HG03558 (cell line): ENCODE measurements around the gene PODXL.
A peak's percentile ranks its signal among the peaks of the same experiment; 100 is the strongest.
"Not testable (repeated sequence)": the region's sequence is repeated elsewhere in the genome, so short reads cannot be mapped to it uniquely, and the experiment has no call there.

ENCODE experiments used
- ATAC-seq: cut with Tn5 transposase; IDR thresholded peaks from one replicate; pipeline ENCODE4 v1.9.1; 2021; ENCODE audit warnings: moderate number of reproducible peaks; ENCODE audit not compliant: unreplicated experiment; ENCODE audit errors: extremely low read depth

PODXL gene

DNA sequence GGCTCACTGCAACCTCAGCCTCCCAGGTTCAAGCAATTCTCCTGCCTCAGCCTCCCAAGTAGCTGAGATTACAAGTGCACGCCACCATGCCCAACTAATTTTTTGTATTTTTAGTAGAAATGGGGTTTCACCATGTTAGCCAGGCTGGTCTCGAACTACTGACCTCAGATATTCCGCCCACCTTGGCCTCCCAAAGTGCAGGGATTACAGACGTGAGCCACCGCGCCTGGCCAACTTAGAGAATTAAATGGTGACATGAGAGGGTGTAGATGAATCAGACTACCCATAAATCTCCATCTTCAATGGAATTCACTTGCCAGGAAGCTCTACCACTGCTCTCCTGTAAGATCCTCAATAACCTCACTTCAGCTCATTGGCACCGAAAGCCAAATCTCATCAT lies 41.0 kb downstream of the PODXL start:
- ATAC-seq = not testable (repeated sequence)

DNA sequence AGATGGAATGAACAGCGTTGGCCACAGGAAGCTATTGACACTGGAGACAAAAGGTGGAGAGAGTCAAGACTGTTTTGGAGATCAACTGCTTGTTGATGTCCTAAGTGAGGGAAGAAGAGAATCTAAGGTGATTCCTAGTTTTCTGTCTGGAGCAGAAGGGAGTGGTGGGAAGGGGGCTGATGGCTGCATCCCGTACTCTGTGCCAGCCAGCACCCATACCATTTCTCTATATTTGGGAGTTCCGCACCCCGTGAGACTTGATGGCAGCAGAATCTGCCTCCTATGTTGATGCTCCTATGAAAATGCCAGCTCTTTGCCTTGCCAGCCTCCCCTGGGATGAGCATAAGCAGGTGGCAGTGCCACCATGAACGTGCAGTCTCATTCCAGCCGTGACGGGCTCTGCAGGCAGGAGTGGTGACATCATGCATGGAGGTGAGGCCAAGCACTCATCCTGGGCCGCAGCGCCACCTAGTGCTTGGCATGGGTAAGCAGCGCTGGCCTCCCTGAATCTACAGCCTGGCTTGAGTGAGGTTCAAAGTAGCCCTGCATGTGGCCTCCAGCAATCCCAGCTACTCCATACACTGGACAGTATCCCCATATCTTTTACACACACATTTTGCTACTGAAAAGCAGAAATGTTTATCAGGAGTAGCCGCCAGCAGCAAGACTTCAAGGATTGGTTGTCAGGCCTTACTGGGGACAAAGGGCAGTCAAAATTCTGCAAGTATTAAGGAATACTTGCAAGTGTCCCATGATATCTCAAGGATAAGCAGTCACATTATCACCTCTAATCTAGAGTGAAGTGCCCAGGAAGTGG lies 43.0 kb downstream of the PODXL start:
- peak; percentile 81 for ATAC-seq

DNA sequence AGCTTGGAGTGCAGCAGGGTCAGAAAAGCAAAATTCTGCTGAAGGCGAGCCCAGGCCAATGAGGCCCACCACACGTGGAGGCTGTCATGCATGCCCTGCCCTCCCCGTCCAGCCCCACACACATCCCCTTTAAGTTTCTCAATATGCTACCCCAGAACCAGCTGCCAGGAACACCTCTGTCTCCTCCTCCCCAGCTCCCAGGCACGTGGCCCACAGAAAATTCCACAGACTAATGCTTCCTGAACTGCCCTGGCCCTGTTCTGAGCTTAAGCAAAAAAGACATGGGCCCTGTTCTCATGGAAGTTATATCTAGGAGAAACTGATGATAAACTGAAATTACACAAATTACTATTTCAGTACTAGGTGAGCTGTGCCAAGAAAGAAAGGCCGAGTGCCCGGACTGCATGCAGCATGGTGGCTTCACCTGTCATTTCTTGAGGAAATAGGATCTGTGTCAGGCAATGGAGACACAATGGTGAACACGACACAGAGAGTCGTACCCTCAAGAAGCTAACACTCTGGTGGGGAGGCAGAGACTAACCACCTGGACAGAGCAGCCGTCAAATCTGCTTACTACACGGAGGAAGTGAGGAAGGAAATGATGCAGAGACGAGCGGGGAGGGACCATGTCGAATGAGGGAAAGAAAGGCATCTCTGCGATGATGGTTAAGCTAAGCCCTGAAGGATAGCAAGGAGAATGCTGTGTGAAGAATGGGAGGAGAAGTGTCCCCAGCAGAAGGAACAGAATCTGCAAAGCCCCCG lies 44.5 kb downstream of the PODXL start:
- ATAC-seq = no peak

DNA sequence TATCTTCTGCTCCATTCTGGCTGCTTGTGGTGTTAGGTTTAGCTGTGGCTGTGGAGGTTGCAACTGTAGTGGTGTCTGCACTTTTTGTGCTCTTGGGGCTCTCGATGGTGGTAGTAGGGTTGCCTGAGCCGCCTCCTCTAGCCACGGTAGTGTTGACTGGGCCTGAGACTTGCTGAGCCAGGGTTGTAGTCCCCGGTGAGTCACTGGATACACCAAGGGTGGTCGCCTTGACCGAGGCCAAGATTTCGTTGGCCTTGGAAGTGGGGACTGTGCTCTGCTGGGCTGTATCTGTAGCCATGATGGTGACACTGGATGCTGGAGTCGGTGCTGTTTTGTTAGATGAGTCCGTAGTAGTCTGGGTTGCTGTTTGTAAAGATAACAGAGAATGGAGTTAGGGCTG lies 45.4 kb downstream of the PODXL start:
- no peak for ATAC-seq

DNA sequence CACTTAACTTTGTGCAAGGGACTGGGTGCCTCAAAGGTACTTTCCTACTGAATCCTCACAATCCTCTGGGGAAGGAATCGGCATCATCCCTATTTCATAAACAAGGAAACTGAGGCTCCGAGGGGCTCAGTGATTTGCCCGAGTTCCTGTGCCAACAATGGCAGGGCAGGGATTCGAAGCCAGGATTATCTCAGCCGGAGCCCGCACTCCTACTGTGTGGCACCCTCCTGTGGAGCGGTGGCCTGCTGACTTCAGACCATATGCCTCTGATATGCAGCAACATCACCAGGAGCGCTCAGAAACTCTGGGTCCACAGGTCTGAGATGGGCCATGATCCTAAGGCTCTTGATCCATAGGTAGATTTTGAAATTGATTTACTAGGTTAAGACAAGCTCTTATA lies 46.6 kb downstream of the PODXL start:
- ATAC-seq = no peak

DNA sequence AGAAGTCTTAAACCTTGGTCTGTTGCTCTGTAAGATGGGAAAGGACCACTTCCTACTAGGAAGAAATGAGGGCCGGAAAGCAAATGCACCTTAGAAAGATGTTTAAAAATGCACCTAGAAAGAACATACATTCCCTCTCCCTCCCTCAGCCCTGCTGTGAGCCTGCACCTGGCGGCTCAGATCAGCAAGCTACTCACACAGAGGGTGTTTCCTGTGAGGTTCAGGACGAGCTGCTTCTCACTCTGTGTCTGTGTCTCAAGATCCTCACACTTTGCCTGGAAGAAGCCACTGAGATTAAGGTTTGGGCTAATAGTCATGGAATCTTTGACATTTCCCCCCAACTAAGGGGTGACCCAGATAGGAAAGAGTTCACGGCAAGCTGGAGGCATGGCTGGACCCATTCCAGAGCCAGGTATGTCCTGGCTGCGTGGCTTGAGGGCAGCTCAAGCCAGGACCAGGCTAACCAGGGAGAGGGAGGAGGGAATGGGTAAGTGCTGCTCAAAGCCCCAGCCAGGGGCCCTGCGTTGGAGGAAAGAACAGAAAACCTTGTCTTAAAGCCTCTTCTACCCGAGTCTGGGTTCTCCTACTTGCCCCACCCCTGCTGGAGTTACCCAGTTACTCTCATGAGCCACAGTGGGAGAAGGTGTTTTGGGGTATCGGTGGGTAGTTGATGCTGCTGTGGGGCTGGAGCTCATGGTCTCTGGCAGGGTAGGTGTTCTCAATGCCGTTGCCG lies 47.5 kb downstream of the PODXL start:
- ATAC-seq = no peak

DNA sequence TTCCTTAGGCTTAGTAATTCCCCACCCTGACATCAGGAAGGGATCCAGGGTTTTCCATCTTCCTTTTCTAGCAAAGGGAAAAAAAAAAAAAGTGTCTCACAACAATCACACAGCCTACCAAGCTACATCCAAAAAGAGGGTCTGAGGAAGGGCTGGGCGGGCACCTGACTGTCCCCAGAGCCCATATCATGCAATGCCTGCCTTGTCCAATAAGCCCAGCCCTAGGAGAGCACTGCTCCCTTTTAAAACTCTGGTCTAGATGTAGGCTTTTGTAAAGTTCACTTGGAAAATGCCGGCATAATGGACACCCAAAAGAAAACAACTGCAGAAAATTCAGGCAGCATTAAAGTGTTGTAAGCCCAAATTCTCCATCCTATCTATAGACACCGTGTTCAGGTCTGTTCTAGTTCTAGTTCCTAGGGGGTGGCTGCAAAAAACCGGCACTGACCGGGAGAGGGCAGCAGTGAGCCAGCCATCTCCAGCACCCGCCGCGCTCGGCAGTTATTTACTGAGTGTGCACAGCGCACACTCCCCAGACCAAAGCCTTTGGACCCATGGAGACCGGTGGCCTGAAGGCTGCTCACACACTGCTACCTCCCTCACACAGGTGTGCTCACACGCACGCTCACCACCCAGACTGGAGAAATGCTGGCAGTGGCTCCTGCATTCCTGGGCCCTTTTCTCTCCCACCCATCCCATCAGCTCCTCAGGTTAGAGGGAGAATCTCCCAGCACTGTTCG lies 48.7 kb downstream of the PODXL start:
- no peak for ATAC-seq

DNA sequence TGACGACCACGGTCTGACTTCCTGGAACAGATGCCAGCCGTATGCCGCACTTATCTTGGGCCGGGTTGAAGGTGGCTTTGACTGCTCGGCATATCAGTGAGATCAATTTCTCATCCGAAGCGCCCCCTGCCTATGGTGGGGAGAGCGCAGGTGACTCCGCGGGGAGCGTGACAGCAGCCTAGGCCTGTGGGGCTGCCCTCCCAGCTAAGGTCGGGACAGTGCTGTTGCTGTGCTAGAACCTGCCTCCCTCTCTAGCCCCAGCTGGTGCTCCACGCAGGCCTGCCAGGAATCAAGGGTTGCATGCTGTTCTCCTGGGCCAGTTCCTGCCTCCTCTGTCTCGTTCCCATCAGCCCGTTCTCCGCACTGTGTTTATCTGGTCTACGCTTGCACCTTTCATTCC lies 49.8 kb downstream of the PODXL start:
- ATAC-seq = no peak

DNA sequence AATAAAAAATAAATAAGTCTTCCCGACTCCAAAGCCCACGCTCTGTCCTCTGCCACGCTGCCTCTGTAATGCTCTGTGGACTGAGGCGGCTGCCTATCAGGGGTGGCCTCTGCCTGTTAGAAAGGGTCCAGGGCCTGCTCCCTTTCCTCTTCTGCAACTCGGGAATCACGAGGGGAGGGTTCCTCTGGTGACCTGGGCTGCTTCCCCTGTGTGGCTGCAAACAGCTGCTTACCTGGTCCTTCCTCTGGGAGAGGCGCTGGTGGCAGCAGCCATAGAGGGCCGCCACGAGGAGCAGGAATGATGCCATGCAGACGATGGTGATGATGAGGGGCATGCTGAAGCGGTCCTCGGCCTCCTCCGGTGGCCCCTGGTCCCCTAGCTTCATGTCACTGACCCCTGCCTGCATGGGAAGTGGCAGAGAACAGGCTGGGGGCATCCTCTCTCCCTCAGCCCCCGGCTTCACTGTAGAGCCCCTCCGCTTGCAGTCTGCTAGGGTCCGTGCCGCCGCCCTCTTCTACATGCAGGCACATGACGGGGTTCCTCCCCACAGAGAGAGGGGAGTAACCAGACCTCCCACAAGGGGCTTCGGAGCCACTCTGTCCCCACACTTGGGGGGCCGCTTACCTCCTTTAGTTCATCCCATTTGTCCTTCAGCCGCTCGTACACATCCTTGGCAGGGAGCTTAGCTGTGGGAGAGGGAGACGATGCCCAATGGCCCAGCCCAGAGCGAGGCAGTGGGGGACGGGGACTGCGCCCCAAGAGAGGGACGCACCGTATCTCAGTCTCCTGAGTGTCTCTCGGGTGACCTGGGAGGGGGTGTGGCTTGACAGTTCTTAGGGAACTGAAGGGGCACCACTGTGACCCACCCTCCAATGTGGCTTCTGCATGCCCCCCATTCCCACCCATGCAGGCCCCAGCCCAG lies 50.5 kb downstream of the PODXL start:
- no peak for ATAC-seq

DNA sequence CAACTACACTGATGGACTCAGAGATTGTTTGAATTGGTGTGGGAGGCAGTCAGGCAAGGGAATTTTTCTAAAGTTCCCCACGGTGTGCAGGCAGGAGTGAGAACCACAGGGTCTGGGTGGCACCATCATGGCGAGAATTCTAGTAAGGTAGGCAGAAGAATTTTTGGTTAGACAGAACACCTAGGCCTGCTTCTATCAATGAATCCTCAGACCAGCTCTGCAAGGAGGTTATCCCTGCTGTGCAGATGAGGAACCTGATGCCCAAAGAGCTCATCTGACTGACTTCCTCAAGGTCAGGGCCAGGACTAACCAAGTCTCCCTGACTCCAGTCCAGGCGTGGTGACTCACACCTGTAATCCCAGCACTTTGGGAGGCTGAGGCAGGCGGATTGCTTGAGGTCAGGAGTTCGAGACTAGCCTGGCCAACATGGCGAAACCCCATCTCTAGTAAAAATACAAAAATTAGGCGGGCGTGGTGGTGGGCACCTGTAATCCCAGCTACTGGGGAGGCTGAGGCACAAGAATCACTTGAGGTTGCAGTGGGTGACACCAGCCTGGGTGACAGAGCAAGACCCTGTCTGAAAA lies 51.3 kb downstream of the PODXL start:
- ATAC-seq = not testable (repeated sequence)

DNA sequence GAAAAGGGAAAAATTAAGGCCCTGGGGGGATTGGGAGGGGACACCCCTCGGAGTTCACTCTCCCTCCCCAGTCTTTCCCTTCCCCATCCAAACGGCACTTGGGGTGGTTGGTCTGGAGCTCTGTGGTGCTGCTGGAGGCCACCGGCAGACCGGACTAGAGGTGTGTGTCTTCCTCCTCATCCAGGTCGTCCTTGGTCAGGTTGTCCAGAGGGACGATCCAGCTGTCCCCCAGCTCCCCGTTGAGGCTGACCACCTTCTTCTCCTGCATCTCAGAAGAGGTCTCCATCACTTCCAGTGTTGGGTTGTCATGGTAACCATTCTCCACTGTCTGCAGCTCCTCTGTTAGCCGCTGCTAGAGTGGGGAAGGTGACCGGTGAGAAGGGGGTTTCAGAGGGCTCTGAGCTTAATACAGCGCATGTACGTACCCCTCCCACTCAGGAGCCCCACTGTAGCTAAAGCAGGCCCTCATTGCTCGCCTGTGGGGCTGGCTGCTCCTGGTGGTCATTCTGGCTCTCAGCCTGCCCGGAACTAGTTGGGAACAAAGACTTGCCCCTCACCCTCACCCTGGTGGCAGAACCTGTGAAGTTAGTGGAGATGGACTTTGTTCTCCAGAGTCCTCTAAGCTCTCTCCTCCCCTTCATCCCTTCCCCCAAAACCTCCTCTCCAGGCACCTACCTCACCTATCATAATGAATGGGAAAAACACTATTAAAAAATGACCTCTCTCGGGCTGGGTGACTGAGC lies 52.1 kb downstream of the PODXL start:
- no peak for ATAC-seq

DNA sequence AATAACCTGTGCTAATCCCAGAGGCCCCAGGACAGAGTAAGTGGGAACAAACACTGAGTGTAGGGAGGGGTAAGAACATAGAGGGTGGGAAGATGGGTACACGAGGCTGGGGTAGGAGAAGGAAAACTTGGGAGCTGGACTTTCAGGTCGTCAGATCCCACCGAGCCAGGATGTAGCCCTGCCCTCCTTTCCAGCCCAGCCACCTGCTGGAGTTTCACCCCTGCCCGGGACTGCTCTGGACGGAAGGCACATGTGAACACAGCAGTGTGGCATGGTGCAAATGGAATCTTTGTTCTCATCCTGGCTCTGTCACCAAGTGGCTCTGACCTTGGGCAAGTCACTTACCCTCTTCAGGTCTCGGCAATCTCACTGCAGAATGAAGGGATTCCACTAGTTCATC lies 52.8 kb downstream of the PODXL start:
- ATAC-seq = no peak

DNA sequence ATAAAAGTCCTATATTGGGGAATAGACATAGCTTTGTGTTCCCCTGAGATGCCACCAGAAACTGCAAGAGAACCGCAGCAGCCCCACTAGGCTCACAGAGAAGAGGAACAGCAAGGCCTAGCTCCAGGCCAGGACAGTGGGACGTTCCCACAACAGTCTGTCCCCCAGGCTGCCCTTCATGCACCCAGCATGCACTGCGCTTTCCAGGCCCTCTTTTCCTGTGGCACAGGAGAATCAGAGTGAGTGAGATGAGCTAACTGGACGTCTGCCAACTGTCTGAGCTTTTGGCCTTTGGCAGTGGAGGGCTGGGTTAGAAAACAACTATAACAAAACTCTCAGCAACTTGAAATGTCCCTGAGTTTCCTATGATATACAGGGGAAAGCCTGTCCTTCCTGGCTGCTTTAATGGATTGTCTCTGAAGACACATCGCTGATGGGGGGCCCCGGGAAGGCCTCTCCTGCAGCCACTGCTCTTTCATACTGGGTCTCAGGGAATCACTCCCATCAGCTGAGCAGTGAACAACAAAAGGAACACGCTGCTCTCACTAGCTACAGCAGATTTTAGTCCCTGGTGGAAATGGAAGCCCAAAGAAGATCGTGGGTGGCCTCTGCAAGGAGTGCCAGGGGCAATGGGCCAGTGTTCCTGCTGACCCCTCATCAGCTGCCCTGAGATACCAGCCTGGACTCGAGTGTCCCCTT lies 53.5 kb downstream of the PODXL start:
- no peak for ATAC-seq

DNA sequence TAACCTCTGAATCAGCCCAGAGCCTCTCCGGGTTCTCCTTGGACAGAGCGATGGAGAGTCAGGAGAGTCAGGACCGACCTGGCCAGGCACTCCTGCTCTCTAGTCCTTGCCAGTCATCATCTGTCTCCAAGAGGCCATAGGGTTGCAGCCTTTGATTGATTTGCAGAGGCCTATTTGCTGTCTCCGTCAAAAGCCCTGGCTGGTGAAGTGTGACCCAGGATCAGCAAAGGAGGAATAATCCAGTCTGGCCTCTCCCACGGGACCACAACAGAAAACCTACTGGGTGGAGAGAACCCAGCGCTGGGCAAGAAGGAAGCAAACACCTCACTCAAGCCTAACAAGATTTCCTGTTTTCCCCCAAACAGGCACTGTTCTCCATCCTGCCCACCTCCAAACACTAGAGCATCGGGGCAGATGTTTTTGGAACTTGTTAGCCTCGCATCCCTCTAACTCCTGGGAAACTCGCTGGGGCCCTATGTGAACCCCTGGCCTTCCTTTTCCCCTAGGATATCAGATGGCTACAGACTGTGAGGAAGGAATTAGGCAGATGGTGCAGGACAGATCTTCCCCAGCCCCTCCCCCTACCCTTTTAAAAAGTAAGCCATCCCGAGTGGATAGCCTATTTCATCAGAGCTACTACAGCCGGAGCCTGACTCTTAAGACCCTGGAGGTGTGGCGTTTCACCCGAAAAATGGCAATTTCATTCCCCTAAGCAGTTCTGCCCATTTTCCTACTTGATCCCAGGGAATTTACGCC lies 54.3 kb downstream of the PODXL start:
- ATAC-seq = no peak

DNA sequence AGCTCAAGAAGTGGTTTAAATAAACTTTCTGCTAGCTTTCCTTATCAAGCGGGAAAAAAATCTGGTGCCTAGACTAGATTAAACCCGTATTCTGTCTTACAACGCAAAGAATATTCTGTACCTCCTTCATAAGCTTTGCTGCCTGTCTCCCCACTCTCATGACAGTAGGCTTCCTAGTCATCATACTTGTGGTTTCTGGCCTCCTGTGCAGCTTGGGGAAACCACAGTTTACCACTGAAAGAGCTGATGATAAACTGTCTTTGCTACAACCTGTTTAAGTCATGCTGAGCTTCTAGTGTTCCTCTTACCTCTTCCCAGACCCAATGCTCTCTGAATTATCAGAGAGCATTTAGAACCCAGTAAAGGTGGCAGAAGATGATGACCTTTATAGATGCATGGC lies 55.0 kb downstream of the PODXL start:
- no peak for ATAC-seq

DNA sequence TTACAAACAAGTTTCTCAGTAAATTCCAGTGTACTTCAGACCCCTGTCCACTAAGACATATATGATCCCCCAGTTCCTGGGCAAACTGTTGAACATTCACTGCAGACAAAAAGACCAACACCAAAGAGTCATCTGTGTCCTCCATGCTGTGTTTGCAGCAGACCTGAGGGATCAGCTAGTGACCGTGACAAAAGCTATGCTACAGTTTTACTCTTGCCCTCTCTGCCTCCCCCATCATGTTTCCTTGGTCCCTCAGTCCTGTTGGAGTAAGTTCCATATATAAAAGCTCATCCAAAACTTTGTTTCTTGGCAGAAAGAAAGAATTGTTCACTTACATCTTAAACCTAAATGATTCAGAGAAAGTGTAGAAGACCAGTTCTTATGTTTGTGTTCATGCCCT lies 56.1 kb downstream of the PODXL start:
- no peak for ATAC-seq

DNA sequence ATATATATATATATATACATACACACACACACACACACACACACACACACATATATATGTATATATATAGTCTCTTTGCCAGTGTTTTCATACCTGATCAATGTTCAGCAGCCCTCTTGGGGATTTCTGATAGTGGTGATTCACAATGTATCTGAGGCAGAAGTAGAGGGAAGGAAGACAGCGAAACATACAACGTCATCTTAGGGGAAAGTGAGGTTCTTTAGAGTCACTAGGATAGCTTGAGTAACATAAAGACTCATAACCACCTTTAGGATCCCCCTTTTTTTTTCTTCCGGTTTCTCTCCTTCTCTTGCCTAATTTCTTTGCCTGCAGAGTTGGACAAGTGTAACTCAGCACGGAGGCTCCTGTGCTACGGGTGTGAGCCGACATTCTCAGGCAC lies 56.6 kb downstream of the PODXL start:
- no peak for ATAC-seq
